Endothelial cell of umbilical vein (primary cell): Measurements from ENCODE around the gene B4GALT6. TPM values are rescaled to one million over a fixed set of nuclear protein-coding genes. Genes with fewer than 3 reads are reported as not detected.

Experiments
- BruUV-seq: library from RNA; stranded (reverse); fragments of 400-500 nt; replicated peaks from 2 replicates; lab custom pipeline; 2021; lab: Mats Ljungman, UMichigan
- CTCF ChIA-PET: fragments of 300-600, 350-600 bp; sonication (Branson Sonifier 250); formaldehyde crosslinking; loops from one replicate; lab custom pipeline; 2021; ENCODE audit warnings: antibody characterized with exemption, inconsistent platforms; lab: Charles Lee
- POLR2A ChIA-PET: fragments of 300-600, 350-600 bp; sonication (Branson Sonifier 250); formaldehyde crosslinking; loops from one replicate; lab custom pipeline; 2021; ENCODE audit warnings: antibody characterized with exemption, inconsistent platforms; lab: Charles Lee
- DNase-seq: peaks from one replicate; pipeline ENCODE4 v3.0.0-alpha.2; 2011; ENCODE audit warnings: low read depth, low spot score
- FAIRE-seq: peaks from 2 replicates; lab custom pipeline; 2011; peaks lifted over from hg19 to GRCh38; lab: Jason Lieb, UNC
- H2AFZ ChIP-seq: 2 replicates; pipeline ENCODE4 v1.6.0; 2012; ENCODE audit warnings: low read depth, low read length, control low read depth, inconsistent platforms
- H3K27ac ChIP-seq: 2 replicates; pipeline ENCODE4 v1.5.1; 2011; ENCODE audit warnings: low read depth, mild to moderate bottlenecking, control low read depth, low read length, moderate library complexity; ENCODE audit not compliant: insufficient read depth
- H3K27me3 ChIP-seq, 2 experiments: 2 replicates each; pipeline versions ENCODE4 v1.6.0 to v1.6.1; 2011; ENCODE audit warnings: low read length in 2 of 2, mixed read lengths in 1 of 2; ENCODE audit not compliant: control insufficient read depth in 2 of 2, insufficient read depth in 2 of 2
- H3K36me3 ChIP-seq, 2 experiments: 2 replicates in 1 of 2; 3 replicates in 1 of 2; pipeline ENCODE4 v1.5.1; 2011; ENCODE audit warnings: low read length in 2 of 2, mild to moderate bottlenecking in 1 of 2, moderate library complexity in 1 of 2; ENCODE audit not compliant: control insufficient read depth in 2 of 2, insufficient read depth in 2 of 2; ENCODE audit errors: extremely low read depth in 1 of 2
- H3K4me1 ChIP-seq: 3 replicates; pipeline ENCODE4 v1.5.1; 2011; ENCODE audit warnings: mild to moderate bottlenecking, low read length; ENCODE audit not compliant: control insufficient read depth, insufficient read depth; ENCODE audit errors: extremely low read depth
- H3K4me2 ChIP-seq: 2 replicates; pipeline ENCODE4 v1.6.1; 2011; ENCODE audit warnings: low read length, control low read depth, mixed read lengths; ENCODE audit not compliant: insufficient read depth
- H3K4me3 ChIP-seq, 3 experiments: fragments of 200-600 bp in 1 of 3; sonication (generic), shearing (Covaris generic) in 1 of 3; replicated peaks in 1 of 3; 2 replicates each; pipeline ENCODE4 v1.5.1; 2011 to 2016; ENCODE audit warnings: control low read depth in 3 of 3, low read length in 3 of 3, mild to moderate bottlenecking in 2 of 3, inconsistent platforms in 1 of 3, low read depth in 1 of 3, moderate library complexity in 1 of 3; ENCODE audit not compliant: insufficient read depth in 1 of 3
- H3K79me2 ChIP-seq: 2 replicates; pipeline ENCODE4 v1.6.0; 2012; ENCODE audit warnings: low read length, inconsistent platforms; ENCODE audit not compliant: control insufficient read depth, insufficient read depth
- H3K9ac ChIP-seq: replicated peaks from 2 replicates; pipeline ENCODE3; 2011; ENCODE audit warnings: low read length, control low read depth; ENCODE audit not compliant: insufficient read depth; ENCODE audit errors: extremely low read depth
- H3K9me1 ChIP-seq: replicated peaks from 3 replicates; pipeline ENCODE4 v1.6.0; 2011; ENCODE audit warnings: mild to moderate bottlenecking, low read length; ENCODE audit not compliant: control insufficient read depth, insufficient read depth; ENCODE audit errors: extremely low read depth
- H3K9me3 ChIP-seq: replicated peaks from 2 replicates; pipeline ENCODE4 v1.5.1; 2012; ENCODE audit warnings: low read length, inconsistent platforms; ENCODE audit not compliant: control insufficient read depth, insufficient read depth
- H4K20me1 ChIP-seq: replicated peaks from 2 replicates; pipeline ENCODE3; 2011; ENCODE audit warnings: mild to moderate bottlenecking, low read length; ENCODE audit not compliant: control insufficient read depth, insufficient read depth; ENCODE audit errors: extremely low read depth
- CTCF ChIP-seq, 2 donors: IDR thresholded peaks; 1 replicate in 1 of 2; 2 replicates in 1 of 2; pipeline ENCODE4 v1.5.1; 2011; ENCODE audit warnings: low read length in 2 of 2, mild to moderate bottlenecking in 2 of 2, moderate library complexity in 2 of 2, control low read depth in 1 of 2, inconsistent platforms in 1 of 2, low read depth in 1 of 2; ENCODE audit not compliant: insufficient read depth in 1 of 2; ENCODE audit errors: extremely low read depth in 1 of 2
- EZH2 ChIP-seq: IDR thresholded peaks from 2 replicates; pipeline ENCODE4 v1.6.1; 2012; ENCODE audit warnings: borderline replicate concordance, low read depth, mild to moderate bottlenecking, moderate library complexity, low read length, inconsistent platforms; ENCODE audit not compliant: severe bottlenecking
- FOS ChIP-seq: IDR thresholded peaks from 2 replicates; pipeline ENCODE4 v1.6.1; 2011; ENCODE audit warnings: mild to moderate bottlenecking, low read length, moderate library complexity, borderline replicate concordance; ENCODE audit not compliant: insufficient read depth
- GATA2 ChIP-seq: IDR thresholded peaks from 2 replicates; pipeline ENCODE4 v1.7.0; 2011; ENCODE audit warnings: low read depth, mild to moderate bottlenecking, moderate library complexity, mixed read lengths, low read length; ENCODE audit not compliant: insufficient read length, insufficient read depth
- JUN ChIP-seq: IDR thresholded peaks from 2 replicates; pipeline ENCODE4 v1.6.1; 2011; ENCODE audit warnings: borderline replicate concordance, low read depth; ENCODE audit not compliant: insufficient read length, insufficient read depth
- MAX ChIP-seq: IDR thresholded peaks from 2 replicates; pipeline ENCODE4 v1.6.1; 2011; ENCODE audit not compliant: insufficient read depth, insufficient read length
- MYC ChIP-seq: IDR thresholded peaks from one replicate; pipeline ENCODE4 v1.6.1; 2011; ENCODE audit warnings: mild to moderate bottlenecking, low read depth, low read length
- POLR2A ChIP-seq: IDR thresholded peaks from 2 replicates; pipeline ENCODE4 v1.6.1; 2012; ENCODE audit warnings: low read depth, mild to moderate bottlenecking, control low read depth, low read length
- POLR2AphosphoS5 ChIP-seq: IDR thresholded peaks from 2 replicates; pipeline ENCODE4 v1.6.1; 2012; ENCODE audit warnings: low read depth, mild to moderate bottlenecking, control low read depth, low read length, moderate library complexity; ENCODE audit not compliant: insufficient read depth
- dilution Hi-C: fragments of 300-500 bp; cut with MboI; formaldehyde crosslinking; loops from one replicate; pipeline ENCODE4 v1.15.0; 2019; ENCODE audit warnings: low sequenced_read_pairs; ENCODE audit not compliant: extremely low pct_ligation_motif_present
- intact Hi-C: fragments of 100-400 bp; cut with micrococcal nuclease; formaldehyde crosslinking; loops from one replicate; pipeline ENCODE4 v1.10.0; 2022
- polyA plus RNA-seq, 4 experiments: library from polyadenylated mRNA; depleted of rRNA in 3 of 4; stranded (reverse) in 3 of 4; unstranded in 1 of 4; fragments of >200 nt; gene quantifications; 2 replicates each; pipeline versions ENCODE4 v1.2.1 to v1.2.3, GENCODE V29; 2011 to 2012; ENCODE audit warnings: missing spikeins in 1 of 4
- total RNA-seq: library from RNA; stranded (reverse); gene quantifications from 2 replicates; pipeline ENCODE4 v1.2.3, GENCODE V29; 2021

The B4GALT6 gene
- total and polyA plus RNA-seq, 2 donors (not counting 3 experiments of a cell fraction or from before 2014, with no cell fraction given) = 3.9 to 24.2 TPM

GRCh38 chr18:31661965-31662364, 22.4 kb downstream of the B4GALT6 start:
- no peak overlapping the region for H3K4me3 ChIP-seq
- no peak overlapping the region for H2AFZ ChIP-seq
- H3K27me3 ChIP-seq = no peaks in the 10 kb centered on the region
- H3K9me1 ChIP-seq = no peaks in the 10 kb centered on the region
- intact Hi-C loops (no loop called here), dilution Hi-C loops (no loop called here)
- no peaks in the 10 kb centered on the region for H3K79me2 ChIP-seq
- no peak for TF ChIP-seq MAX
- TF ChIP-seq EZH2 = no peak
- TF ChIP-seq MYC = no peak
- TF ChIP-seq GATA2 = no peak
- no peak for TF ChIP-seq POLR2A
- no peak for TF ChIP-seq CTCF (IDR thresholded peaks at IDR 0.05; ENCODE audit: extremely low read depth in 1 of 2, insufficient read depth in 1 of 2, low read depth in 1 of 2, low read length in 2 of 2)
- no peak for TF ChIP-seq FOS
- no peak for TF ChIP-seq JUN
- TF ChIP-seq POLR2AphosphoS5 = no peak
- no peaks in the 10 kb centered on the region for H3K36me3 ChIP-seq
- DNase-seq = no peak
- no peak for FAIRE-seq
- ChIA-PET POLR2A (no interaction called here), CTCF (no interaction called here)
- no peaks in the 10 kb centered on the region for H3K9me3 ChIP-seq
- BruUV-seq = no TSS peak
- H3K4me2 ChIP-seq = no peak overlapping the region
- no peaks in the 10 kb centered on the region for H3K4me1 ChIP-seq
- H3K9ac ChIP-seq = no peak overlapping the region
- no peaks in the 10 kb centered on the region for H4K20me1 ChIP-seq
- H3K27ac ChIP-seq = no peak overlapping the region
